GM12891 (cell line): ENCODE results near the gene UBR4.

Source experiments
- POLR2A ChIP-seq: IDR thresholded peaks from 2 replicates; pipeline ENCODE4 v1.6.1; 2011; ENCODE audit warnings: low read depth, low read length, control low read depth
- POLR2AphosphoS5 ChIP-seq: IDR thresholded peaks from 2 replicates; pipeline ENCODE4 v1.6.1; 2011; ENCODE audit warnings: low read depth, low read length, control low read depth
- TAF1 ChIP-seq: IDR thresholded peaks from 2 replicates; pipeline ENCODE4 v1.6.1; 2011; ENCODE audit warnings: low read depth, low read length, control low read depth

GRCh38 chr1:19186001-19186400 lies 24.1 kb downstream of the UBR4 start:
- TF ChIP-seq POLR2A (no peak), POLR2AphosphoS5 (no peak), TAF1 (no peak)
